Measurements from ENCODE around the gene CFHR1.
"Not testable (repeated sequence)": the region's sequence is repeated elsewhere in the genome, so short reads cannot be mapped to it uniquely, and the experiment has no call there.

Gene CFHR1

DNA sequence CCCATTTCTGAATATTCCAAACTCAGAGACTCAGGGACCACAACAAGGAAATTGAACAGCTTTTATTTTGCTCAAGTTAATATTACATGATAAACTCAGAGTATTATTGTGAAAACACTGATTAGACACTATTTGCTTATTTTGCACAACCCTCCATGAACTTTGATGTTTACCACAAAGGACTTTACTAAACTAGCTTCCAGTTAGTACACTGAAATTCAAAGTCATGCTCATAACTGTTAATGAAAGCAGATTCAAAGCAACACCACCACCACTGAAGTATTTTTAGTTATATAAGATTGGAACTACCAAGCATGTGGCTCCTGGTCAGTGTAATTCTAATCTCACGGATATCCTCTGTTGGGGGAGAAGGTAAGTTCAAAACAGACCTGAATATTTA, at the start of gene CFHR1:
Gene CFHR1 (plus strand): TSS at position 201 of the 400 bp plus-strand sequence. CDS start 114 bp downstream, at position 315.
- not testable (repeated sequence) for H3K9me3 ChIP-seq (ENCODE audit: insufficient read depth, low read length); H4K20me1 ChIP-seq (ENCODE audit: low read depth, low read length); H3K9me2 ChIP-seq (replicated peaks; ENCODE audit: insufficient read depth, low read length); H3K4me3 ChIP-seq (ENCODE audit: insufficient read depth, low read length, poor library complexity, severe bottlenecking); H3K27ac ChIP-seq (ENCODE audit: low read depth, low read length); H2AFZ ChIP-seq (ENCODE audit: low read depth, low read length, severe bottlenecking); H3K9ac ChIP-seq (ENCODE audit: low read length); H3K27me3 ChIP-seq (ENCODE audit: low read length); H3K4me2 ChIP-seq (ENCODE audit: low read depth, low read length, poor library complexity, severe bottlenecking); H3F3A ChIP-seq (ENCODE audit: insufficient read depth); H3K36me3 ChIP-seq (ENCODE audit: low read length); H3K79me2 ChIP-seq (ENCODE audit: insufficient read depth, low read length)

DNA sequence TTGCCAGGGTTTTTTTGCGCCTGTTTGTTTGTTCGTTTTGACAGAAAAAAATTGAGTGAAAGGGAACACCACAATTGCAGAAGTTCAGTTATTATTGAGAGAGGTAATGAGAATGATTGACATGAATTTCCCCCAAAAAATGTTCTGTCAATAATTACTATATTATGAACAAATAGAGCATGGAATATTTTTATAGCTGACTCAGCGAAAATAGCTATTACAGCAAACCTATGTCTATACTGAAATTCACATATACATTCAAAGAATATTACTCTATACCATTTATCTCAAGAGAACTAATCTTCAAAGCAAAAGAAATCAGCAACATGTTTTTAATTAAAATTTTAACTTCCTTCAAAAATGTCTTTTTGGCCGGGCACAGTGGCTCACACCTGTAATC, 49.7 kb upstream of the CFHR1 start:
- H3K79me2 ChIP-seq (ENCODE audit: insufficient read depth, low read length); H3K36me3 ChIP-seq (ENCODE audit: low read length); H3K4me3 ChIP-seq (ENCODE audit: insufficient read depth, low read length, poor library complexity, severe bottlenecking); H4K20me1 ChIP-seq (ENCODE audit: low read depth, low read length); H3K27me3 ChIP-seq (ENCODE audit: low read length); H3K27ac ChIP-seq (ENCODE audit: low read depth, low read length); H2AFZ ChIP-seq (ENCODE audit: low read depth, low read length, severe bottlenecking); H3K9me2 ChIP-seq (replicated peaks; ENCODE audit: insufficient read depth, low read length); H3K9ac ChIP-seq (ENCODE audit: low read length); H3K4me2 ChIP-seq (ENCODE audit: low read depth, low read length, poor library complexity, severe bottlenecking); H3F3A ChIP-seq (ENCODE audit: insufficient read depth); H3K9me3 ChIP-seq (ENCODE audit: insufficient read depth, low read length): not testable (repeated sequence)

DNA sequence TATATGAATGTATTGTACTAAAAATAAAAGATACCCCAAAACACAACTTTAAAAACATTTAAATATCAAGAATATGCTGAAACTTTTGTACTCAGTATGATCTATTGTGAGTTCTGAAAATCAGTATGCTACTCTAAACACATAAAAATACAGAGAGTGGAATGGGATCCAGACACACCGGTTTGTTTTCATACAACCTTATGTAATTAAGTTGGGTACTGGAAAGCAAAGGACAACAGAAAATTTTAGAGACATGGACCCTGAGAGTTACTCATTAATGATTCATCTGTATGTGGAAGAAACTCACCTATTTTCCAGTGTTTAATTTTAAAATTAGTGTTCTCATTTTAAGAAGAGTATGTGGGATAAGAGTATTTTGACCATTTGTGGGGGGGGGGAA, 45.8 kb upstream of the CFHR1 start:
- Histone ChIP-seq H4K20me1 (ENCODE audit: low read depth, low read length) (no peaks in the 10 kb centered on the region), H3F3A (ENCODE audit: insufficient read depth) (no peaks in the 10 kb centered on the region), H2AFZ (ENCODE audit: low read depth, low read length, severe bottlenecking) (no peak overlapping the region), H3K27me3 (ENCODE audit: low read length) (no peaks in the 10 kb centered on the region), H3K4me2 (ENCODE audit: low read depth, low read length, poor library complexity, severe bottlenecking) (no peak overlapping the region), H3K79me2 (ENCODE audit: insufficient read depth, low read length) (no peaks in the 10 kb centered on the region), H3K9ac (ENCODE audit: low read length) (no peak overlapping the region), H3K4me3 (ENCODE audit: insufficient read depth, low read length, poor library complexity, severe bottlenecking) (no peak overlapping the region), H3K36me3 (ENCODE audit: low read length) (no peaks in the 10 kb centered on the region), H3K9me2 (replicated peaks; ENCODE audit: insufficient read depth, low read length) (no peaks in the 10 kb centered on the region), H3K9me3 (ENCODE audit: insufficient read depth, low read length) (no peaks in the 10 kb centered on the region), H3K27ac (ENCODE audit: low read depth, low read length) (no peak overlapping the region)
- no peak for TF ChIP-seq EZH2phosphoT487 (conservative IDR thresholded peaks at IDR 0.05; ENCODE audit: low read length)
- TF ChIP-seq, protein P1, sequence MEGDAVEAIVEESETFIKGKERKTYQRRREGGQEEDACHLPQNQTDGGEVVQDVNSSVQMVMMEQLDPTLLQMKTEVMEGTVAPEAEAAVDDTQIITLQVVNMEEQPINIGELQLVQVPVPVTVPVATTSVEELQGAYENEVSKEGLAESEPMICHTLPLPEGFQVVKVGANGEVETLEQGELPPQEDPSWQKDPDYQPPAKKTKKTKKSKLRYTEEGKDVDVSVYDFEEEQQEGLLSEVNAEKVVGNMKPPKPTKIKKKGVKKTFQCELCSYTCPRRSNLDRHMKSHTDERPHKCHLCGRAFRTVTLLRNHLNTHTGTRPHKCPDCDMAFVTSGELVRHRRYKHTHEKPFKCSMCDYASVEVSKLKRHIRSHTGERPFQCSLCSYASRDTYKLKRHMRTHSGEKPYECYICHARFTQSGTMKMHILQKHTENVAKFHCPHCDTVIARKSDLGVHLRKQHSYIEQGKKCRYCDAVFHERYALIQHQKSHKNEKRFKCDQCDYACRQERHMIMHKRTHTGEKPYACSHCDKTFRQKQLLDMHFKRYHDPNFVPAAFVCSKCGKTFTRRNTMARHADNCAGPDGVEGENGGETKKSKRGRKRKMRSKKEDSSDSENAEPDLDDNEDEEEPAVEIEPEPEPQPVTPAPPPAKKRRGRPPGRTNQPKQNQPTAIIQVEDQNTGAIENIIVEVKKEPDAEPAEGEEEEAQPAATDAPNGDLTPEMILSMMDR (IDR thresholded peaks at IDR 0.05; ENCODE audit: insufficient read depth, low read length, poor library complexity, severe bottlenecking) = no peak

DNA sequence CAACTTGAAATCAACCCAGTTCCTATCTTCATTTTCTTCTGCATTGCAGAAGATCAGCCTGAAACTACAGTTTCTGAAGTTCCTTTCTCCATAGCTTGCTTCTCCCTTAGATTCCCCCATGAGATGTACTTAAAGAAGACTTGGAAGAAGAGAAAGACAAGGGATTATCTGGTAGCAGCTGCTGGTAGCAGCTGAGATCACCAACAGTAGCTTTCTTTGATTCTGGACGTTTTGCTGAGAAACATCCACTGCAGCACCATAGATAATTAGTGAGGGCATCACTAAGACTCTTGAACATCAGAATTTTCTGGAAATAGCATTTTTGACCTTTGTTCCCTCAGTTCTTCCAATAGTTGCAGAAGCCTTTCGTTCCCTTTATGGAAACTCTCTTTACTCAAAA, 45.4 kb upstream of the CFHR1 start:
- no peak overlapping the region for H3K27ac ChIP-seq (ENCODE audit: low read depth, low read length)
- H3K27me3 ChIP-seq (ENCODE audit: low read length) = no peaks in the 10 kb centered on the region
- H2AFZ ChIP-seq (ENCODE audit: low read depth, low read length, severe bottlenecking) = no peak overlapping the region
- H4K20me1 ChIP-seq (ENCODE audit: low read depth, low read length) = no peaks in the 10 kb centered on the region
- no peaks in the 10 kb centered on the region for H3K36me3 ChIP-seq (ENCODE audit: low read length)
- no peak overlapping the region for H3K9ac ChIP-seq (ENCODE audit: low read length)
- TF ChIP-seq EZH2phosphoT487 (conservative IDR thresholded peaks at IDR 0.05; ENCODE audit: low read length) = no peak
- TF ChIP-seq, protein P1 (IDR thresholded peaks at IDR 0.05; ENCODE audit: insufficient read depth, low read length, poor library complexity, severe bottlenecking) = no peak
- H3K4me2 ChIP-seq (ENCODE audit: low read depth, low read length, poor library complexity, severe bottlenecking) = no peak overlapping the region
- no peaks in the 10 kb centered on the region for H3K9me3 ChIP-seq (ENCODE audit: insufficient read depth, low read length)
- no peak overlapping the region for H3K4me3 ChIP-seq (ENCODE audit: insufficient read depth, low read length, poor library complexity, severe bottlenecking)
- H3K9me2 ChIP-seq (replicated peaks; ENCODE audit: insufficient read depth, low read length) = no peaks in the 10 kb centered on the region
- no peaks in the 10 kb centered on the region for H3F3A ChIP-seq (ENCODE audit: insufficient read depth)
- H3K79me2 ChIP-seq (ENCODE audit: insufficient read depth, low read length) = no peaks in the 10 kb centered on the region

Data from SU-DHL-6 (cell line).